ENCODE results near the gene RUNX1.

RUNX1 gene

DNA sequence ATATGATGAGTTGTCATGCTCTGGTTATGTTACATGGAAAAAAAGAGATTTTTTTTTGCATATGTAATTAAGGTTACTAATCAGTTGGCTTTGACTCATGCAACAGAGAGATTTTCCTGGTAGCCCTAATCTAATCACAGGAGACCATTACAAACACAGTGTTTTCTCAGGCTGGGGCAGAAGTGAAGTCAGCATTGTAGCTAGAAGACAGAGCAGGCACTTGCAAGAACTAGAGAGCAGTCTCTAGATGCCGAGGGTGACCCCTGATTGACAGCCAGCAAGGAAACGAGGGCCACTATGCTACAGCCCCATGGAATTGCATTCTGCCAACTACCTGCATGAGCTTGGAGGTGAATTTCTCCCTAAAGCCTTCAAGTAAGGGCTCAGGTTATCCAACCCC lies 151.3 kb downstream of the RUNX1 start:
- H3K27ac ChIP-seq = no peak overlapping the region

DNA sequence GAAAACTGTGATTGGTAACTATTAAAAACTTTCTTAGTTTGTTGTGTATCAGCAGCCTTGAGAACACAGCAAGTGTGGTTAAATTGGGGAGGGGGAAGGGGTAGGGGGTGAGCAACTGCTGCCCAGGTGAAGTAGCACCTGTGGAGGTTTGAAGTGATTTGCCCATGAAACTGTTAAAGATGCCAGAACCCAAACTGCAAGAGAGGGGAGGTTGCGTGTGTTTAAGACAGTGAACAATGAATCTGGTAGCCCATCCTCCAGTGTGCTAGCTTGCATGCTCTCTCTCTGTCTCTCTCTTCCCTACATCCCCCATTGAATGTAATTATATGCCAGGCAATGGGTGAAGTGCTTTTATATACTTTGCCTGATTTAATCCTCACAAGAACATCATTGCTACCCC lies 154.7 kb downstream of the RUNX1 start:
- H3K27ac ChIP-seq = no peak overlapping the region

More for the DNA sequence above, 151.3 kb downstream of the RUNX1 start:
- TF ChIP-seq CTCF (conservative IDR thresholded peaks at IDR 0.05) = no peak

DNA sequence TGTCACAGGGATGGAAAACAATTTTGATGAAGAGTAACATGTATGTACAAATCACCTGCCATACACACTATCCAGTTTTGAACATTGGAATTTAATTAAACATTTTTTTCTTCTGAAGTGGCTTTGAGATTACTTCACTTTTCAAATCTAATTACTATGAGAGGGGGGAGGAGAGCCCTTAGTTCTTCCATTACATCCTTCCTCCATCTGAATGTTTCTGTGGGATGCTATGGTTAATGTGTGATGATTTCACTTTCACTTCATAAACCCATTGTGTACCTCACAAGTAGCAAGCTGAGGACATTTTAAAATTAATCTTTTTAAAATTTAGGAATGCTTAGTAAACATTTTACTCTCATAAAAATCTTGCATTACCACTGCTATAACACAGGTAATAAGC lies 156.9 kb downstream of the RUNX1 start:
- no peak overlapping the region for H3K27ac ChIP-seq
- TF ChIP-seq CTCF (conservative IDR thresholded peaks at IDR 0.05) (no peak), ZFX (IDR thresholded peaks at IDR 0.05) (no peak)

More for the DNA sequence above, 154.7 kb downstream of the RUNX1 start:
- TF ChIP-seq CTCF (conservative IDR thresholded peaks at IDR 0.05) (no peak), ZFX (IDR thresholded peaks at IDR 0.05) (no peak)

DNA sequence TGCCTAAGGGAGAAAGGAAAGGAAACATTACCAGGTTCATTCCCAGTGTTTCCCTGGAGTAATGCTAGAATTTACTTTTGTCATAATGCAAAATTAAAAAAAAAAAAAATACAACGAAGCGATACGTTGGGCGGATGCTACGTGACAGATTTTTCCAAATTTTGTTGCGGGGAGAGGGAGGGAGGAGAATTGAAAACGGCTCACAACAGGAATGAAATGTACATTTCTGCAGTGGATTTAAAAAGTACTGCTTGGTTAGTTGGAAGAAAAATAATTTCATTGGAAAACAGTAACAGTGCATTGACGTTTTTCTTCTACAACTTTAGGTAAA lies 157.5 kb downstream of the RUNX1 start:
- H3K27ac ChIP-seq = no peak overlapping the region
- no peak for TF ChIP-seq CTCF (conservative IDR thresholded peaks at IDR 0.05)
- TF ChIP-seq ZFX (IDR thresholded peaks at IDR 0.05) = no peak

DNA sequence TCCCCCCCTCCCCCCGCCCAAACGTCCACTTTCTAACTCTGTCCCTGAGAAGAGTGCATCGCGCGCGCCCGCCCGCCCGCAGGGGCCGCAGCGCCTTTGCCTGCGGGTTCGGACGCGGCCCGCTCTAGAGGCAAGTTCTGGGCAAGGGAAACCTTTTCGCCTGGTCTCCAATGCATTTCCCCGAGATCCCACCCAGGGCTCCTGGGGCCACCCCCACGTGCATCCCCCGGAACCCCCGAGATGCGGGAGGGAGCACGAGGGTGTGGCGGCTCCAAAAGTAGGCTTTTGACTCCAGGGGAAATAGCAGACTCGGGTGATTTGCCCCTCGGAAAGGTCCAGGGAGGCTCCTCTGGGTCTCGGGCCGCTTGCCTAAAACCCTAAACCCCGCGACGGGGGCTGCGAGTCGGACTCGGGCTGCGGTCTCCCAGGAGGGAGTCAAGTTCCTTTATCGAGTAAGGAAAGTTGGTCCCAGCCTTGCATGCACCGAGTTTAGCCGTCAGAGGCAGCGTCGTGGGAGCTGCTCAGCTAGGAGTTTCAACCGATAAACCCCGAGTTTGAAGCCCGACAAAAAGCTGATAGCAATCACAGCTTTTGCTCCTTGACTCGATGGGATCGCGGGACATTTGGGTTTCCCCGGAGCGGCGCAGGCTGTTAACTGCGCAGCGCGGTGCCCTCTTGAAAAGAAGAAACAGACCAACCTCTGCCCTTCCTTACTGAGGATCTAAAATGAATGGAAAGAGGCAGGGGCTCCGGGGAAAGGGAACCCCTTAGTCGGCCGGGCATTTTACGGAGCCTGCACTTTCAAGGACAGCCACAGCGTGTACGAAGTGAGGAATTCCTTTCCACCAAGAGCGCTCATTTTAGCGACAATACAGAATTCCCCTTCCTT lies 158.1 kb downstream of the RUNX1 start:
- TF ChIP-seq ZFX (IDR thresholded peaks at IDR 0.05) (no peak), CTCF (conservative IDR thresholded peaks at IDR 0.05) (no peak)
- H3K27ac ChIP-seq = no peak overlapping the region

DNA sequence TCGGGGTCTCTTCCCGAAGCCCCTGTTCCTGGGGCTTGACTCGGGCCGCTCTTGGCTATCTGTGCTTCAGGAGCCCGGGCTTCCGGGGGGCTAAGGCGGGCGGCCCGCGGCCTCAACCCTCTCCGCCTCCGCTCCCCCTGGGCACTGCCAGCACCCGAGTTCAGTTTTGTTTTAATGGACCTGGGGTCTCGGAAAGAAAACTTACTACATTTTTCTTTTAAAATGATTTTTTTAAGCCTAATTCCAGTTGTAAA lies 158.7 kb downstream of the RUNX1 start:
- TF ChIP-seq ZFX (IDR thresholded peaks at IDR 0.05) (no peak), CTCF (conservative IDR thresholded peaks at IDR 0.05) (no peak)

GRCh38 chr21:34889676-34890469 lies 159.2 kb downstream of the RUNX1 start:
- peak overlapping the region; percentile 59 for H3K27ac ChIP-seq
- no peak for TF ChIP-seq ZFX (IDR thresholded peaks at IDR 0.05)
- peak; percentile 92 for TF ChIP-seq CTCF (conservative IDR thresholded peaks at IDR 0.05)

More for the DNA sequence above, 158.7 kb downstream of the RUNX1 start:
- no peak overlapping the region for H3K27ac ChIP-seq

All from C4-2B (cell line).